Measurements from ENCODE around the gene AKT1. TPM values are rescaled to one million over a fixed set of nuclear protein-coding genes. Genes with fewer than 3 reads are reported as not detected.

AKT1 gene
- total RNA-seq, 1 donor from 2014 or later, result 123 TPM

- H3K9me3 Mint-ChIP-seq, result no peaks in the 10 kb centered on the region
- no peak for DNase-seq (ENCODE audit: extremely low spot score, unreplicated experiment)
- H3K27ac Mint-ChIP-seq, result no peak overlapping the region
- H3K36me3 Mint-ChIP-seq, result no peaks in the 10 kb centered on the region
- H3K4me1 Mint-ChIP-seq (ENCODE audit: unreplicated experiment), result peaks cover 5% of the 10 kb centered on the region
- H3K4me3 Mint-ChIP-seq, result no peak overlapping the region
- no peaks in the 10 kb centered on the region for H3K27me3 Mint-ChIP-seq
- TF ChIP-seq CTCF (conservative IDR thresholded peaks at IDR 0.05), result no peak
Observed at GRCh38 chr14:104742586-104743455, 52.7 kb downstream of the AKT1 start.

GRCh38 chr14:104741803-104742251, 53.7 kb downstream of the AKT1 start:
- DNase-seq (ENCODE audit: extremely low spot score, unreplicated experiment), result no peak
- no peak overlapping the region for H3K4me3 Mint-ChIP-seq
- H3K27ac Mint-ChIP-seq, result no peak overlapping the region
- H3K9me3 Mint-ChIP-seq, result no peaks in the 10 kb centered on the region
- peaks cover 3% of the 10 kb centered on the region for H3K4me1 Mint-ChIP-seq (ENCODE audit: unreplicated experiment)
- H3K36me3 Mint-ChIP-seq, result no peaks in the 10 kb centered on the region
- H3K27me3 Mint-ChIP-seq, result no peaks in the 10 kb centered on the region
- no peak for TF ChIP-seq CTCF (conservative IDR thresholded peaks at IDR 0.05)

GRCh38 chr14:104741108-104741802, 54.3 kb downstream of the AKT1 start:
- DNase-seq (ENCODE audit: extremely low spot score, unreplicated experiment), result no peak
- Mint-ChIP-seq H3K36me3 (no peaks in the 10 kb centered on the region), H3K4me1 (ENCODE audit: unreplicated experiment) (no peaks in the 10 kb centered on the region), H3K4me3 (no peak overlapping the region), H3K9me3 (no peaks in the 10 kb centered on the region), H3K27me3 (no peaks in the 10 kb centered on the region), H3K27ac (no peak overlapping the region)
- no peak for TF ChIP-seq CTCF (conservative IDR thresholded peaks at IDR 0.05)

GRCh38 chr14:104739546-104740516, 55.7 kb downstream of the AKT1 start:
- H3K36me3 Mint-ChIP-seq, result no peaks in the 10 kb centered on the region
- no peaks in the 10 kb centered on the region for H3K27me3 Mint-ChIP-seq
- TF ChIP-seq CTCF (conservative IDR thresholded peaks at IDR 0.05), result no peak
- H3K9me3 Mint-ChIP-seq, result no peaks in the 10 kb centered on the region
- H3K4me1 Mint-ChIP-seq (ENCODE audit: unreplicated experiment), result no peaks in the 10 kb centered on the region
- no peak overlapping the region for H3K4me3 Mint-ChIP-seq
- H3K27ac Mint-ChIP-seq, result no peak overlapping the region
- DNase-seq (ENCODE audit: extremely low spot score, unreplicated experiment), result no peak

GRCh38 chr14:104739026-104739425, 56.5 kb downstream of the AKT1 start:
- Mint-ChIP-seq H3K4me1 (ENCODE audit: unreplicated experiment) (no peaks in the 10 kb centered on the region), H3K9me3 (no peaks in the 10 kb centered on the region), H3K36me3 (no peaks in the 10 kb centered on the region), H3K27ac (no peak overlapping the region), H3K27me3 (no peaks in the 10 kb centered on the region), H3K4me3 (no peak overlapping the region)
- TF ChIP-seq CTCF (conservative IDR thresholded peaks at IDR 0.05), result no peak
- DNase-seq (ENCODE audit: extremely low spot score, unreplicated experiment), result no peak
